NCI-H1105 treated with DMSO at 0.1 percent for 48 hours (cell line): ENCODE measurements around the gene DGKB.

Source experiments
- DNase-seq: peaks from one replicate; lab custom pipeline; 2025; lab: John Stamatoyannopoulos, UW

The DGKB gene

GRCh38 chr7:14209896-14210484 lies 692.6 kb downstream of the DGKB start:
- DNase-seq = peak; percentile 82

GRCh38 chr7:14207711-14208110 lies 694.8 kb downstream of the DGKB start:
- no peak for DNase-seq

GRCh38 chr7:14207138-14207537 lies 695.4 kb downstream of the DGKB start:
- no peak for DNase-seq

GRCh38 chr7:14206121-14206520 lies 696.4 kb downstream of the DGKB start:
- DNase-seq = no peak

- DNase-seq = no peak
Measured at GRCh38 chr7:14201353-14201752, 701.2 kb downstream of the DGKB start.

DNA sequence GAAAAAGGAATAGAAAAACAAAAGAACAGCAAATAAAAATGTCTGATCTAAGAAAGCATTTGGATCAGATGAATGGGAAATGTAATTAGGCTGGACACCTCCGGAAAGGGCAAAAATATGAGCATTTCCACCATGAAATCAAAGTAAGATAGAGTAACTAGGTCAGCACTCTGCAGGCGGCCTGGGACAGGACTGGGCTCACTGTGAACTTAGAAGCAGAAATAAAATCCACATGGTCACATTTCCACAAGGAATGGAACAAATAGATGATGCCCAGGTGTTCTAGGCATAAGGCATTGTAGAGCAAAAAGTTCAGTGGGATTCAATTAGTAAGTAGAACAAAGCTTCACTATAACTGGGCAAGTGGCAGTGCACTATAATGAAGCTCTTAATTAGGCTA lies 703.2 kb downstream of the DGKB start:
- DNase-seq = no peak

GRCh38 chr7:14197280-14197679 lies 705.3 kb downstream of the DGKB start:
- DNase-seq = peak; percentile 65

DNA sequence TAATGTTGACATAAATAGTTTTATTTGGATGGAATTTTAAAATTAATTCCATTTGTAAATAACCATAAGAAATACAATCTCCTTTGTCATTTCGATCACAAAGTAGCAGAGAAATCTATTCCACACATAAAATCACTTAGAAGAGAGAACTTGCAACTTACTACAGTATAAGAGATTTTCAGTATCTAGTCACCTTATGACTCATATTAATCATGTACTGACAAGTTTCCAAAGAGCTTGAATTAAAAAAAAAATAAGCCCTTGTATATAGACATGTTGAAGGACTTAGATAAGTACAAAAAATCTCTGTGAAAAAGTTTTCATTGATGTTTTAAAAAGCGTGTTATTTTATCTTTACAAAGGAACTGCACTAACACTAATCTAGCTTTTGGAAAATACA lies 706.0 kb downstream of the DGKB start:
- DNase-seq = peak; percentile 19

DNA sequence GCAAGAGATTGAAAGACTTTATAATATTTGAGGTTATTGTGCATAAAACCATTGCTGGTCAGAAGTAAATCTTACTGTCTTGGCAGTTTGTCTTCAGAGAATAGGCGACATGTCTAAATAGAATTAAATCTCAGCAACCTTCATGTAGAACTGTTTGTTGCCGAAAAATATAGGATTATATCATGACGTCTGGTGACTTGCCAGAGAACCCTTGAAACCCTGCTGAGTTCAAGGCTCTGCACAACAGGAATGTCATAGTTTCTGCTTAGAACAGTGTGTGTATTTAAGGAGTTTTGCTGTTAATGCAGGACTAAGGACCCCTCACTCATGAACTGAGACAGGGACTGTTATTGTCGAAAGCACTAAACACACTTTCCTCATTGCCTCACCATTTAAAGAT lies 706.7 kb downstream of the DGKB start:
- no peak for DNase-seq

DNA sequence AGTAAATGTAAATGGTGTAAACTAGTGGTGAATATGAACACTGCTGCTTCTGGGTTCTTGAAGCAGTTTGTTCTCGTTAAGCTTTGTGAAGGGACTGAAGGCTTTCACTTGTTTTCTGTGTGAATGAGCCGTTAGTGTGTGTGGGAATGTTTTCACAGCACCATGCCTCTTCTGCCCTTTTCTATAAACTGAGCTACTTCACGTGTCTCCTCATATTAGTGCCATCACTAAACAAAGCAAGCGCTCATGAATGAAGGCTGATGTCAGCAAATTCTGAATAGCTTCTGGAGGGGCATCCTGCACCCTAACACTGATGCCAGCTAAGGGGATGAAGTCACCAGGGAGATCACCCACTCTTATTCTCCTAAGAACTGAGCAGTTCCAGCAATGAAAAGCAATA lies 707.5 kb downstream of the DGKB start:
- DNase-seq = no peak

- DNase-seq = no peak
Measured at GRCh38 chr7:14191686-14192098, 710.9 kb downstream of the DGKB start.

GRCh38 chr7:14184292-14184864 lies 718.2 kb downstream of the DGKB start:
- DNase-seq = no peak

GRCh38 chr7:14179781-14180180 lies 722.8 kb downstream of the DGKB start:
- DNase-seq = no peak

DNA sequence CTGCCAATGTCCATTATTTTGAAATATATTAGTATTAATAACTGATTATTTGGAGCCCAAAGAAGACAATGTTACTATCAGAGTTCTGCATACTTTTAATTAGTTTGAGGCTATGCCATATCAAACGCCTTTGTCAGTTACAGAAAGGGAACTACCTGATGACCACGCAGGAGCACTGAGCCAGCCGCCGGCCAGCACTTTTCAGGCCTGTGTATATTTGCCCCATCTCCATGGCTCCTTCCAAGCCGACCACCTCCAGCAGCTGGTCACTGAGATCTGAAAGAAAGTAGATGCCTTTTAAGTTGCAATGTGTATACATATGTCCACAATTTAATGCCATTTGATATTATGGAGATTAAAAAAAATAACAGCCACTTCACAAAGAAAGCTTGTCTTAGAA lies 724.7 kb downstream of the DGKB start:
- no peak for DNase-seq

GRCh38 chr7:14170872-14171271 lies 731.7 kb downstream of the DGKB start:
- no peak for DNase-seq

- peak; percentile 47 for DNase-seq
Measured at GRCh38 chr7:14158111-14158510, 744.4 kb downstream of the DGKB start.

DNA sequence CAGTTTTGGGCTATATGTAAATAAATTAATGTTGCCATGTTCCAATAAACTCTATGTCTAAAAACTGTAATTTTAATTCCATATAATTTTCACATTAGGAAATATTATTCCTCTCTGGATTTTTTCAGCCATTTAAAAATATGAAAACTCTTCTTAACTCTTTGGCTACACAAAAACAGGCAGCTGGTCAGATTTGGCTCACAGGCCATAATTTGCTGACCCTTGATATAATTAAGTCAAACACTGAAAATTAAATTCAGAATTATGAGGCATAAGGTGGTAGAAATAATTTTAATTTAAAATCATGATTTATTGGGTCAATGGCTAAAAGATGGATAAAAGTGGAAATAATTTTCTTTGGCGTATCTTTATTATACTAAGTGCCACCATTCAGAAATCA lies 746.1 kb downstream of the DGKB start:
- DNase-seq = no peak

GRCh38 chr7:14148974-14149373 lies 753.6 kb downstream of the DGKB start:
- DNase-seq = no peak

- DNase-seq = peak; percentile 26
Measured at GRCh38 chr7:14147532-14147931, 755.0 kb downstream of the DGKB start.

GRCh38 chr7:14144538-14144937 lies 758.0 kb downstream of the DGKB start:
- peak; percentile 90 for DNase-seq

GRCh38 chr7:14144109-14144508 lies 758.4 kb downstream of the DGKB start:
- DNase-seq = peak; percentile 31

DNA sequence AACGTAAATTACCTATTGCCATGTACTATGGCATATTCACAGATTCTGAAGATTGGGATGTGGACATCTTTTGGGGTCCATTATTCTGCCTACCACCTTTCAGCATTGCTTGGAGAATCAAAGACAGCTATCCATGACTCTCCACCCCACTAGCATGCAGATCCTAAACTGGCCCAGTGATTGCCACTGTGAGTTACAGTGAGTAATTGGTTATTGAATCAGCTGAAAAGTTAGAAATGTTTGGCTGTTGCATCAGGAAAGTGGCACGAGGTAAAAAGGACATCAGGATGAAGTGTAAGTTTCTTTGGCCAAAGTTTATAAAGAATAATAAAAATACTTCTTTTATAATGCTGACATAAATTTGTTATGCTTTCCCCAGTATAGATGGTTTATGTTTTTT lies 764.9 kb downstream of the DGKB start:
- DNase-seq = no peak

GRCh38 chr7:14133752-14134151 lies 768.8 kb downstream of the DGKB start:
- DNase-seq = no peak

- DNase-seq = no peak
Measured at GRCh38 chr7:14125998-14126397, 776.6 kb downstream of the DGKB start.
